B cell (primary cell): ENCODE measurements around the gene MAPK8. TPM values are rescaled to one million over a fixed set of nuclear protein-coding genes. Genes with fewer than 3 reads are reported as not detected.

ENCODE experiments used
- ATAC-seq: fragments of 200-7000 bp; cut with Tn5 transposase; one replicate; pipeline ENCODE4 v1.10.0; 2021; ENCODE audit warnings: low read depth, mild to moderate bottlenecking, moderate number of reproducible peaks, moderate library complexity
- CTCF ChIA-PET: fragments of 350-600 bp; sonication (Branson Sonifier 250); formaldehyde crosslinking; loops from one replicate; lab custom pipeline; 2021; ENCODE audit warnings: antibody characterized with exemption, inconsistent platforms; lab: Charles Lee
- POLR2A ChIA-PET: fragments of 350-600 bp; sonication (Branson Sonifier 250); formaldehyde crosslinking; loops from one replicate; lab custom pipeline; 2021; ENCODE audit warnings: antibody characterized with exemption; lab: Charles Lee
- DNase-seq: peaks from one replicate; pipeline ENCODE4 v3.0.0; 2013
- H2AFZ ChIP-seq: 2 replicates; pipeline ENCODE4 v1.6.1; 2012; ENCODE audit warnings: mild to moderate bottlenecking, low read depth, low read length; ENCODE audit not compliant: insufficient read depth, poor library complexity, severe bottlenecking
- H3K27ac ChIP-seq, 2 donors: 1 replicate in 1 of 2; 2 replicates in 1 of 2; pipeline ENCODE4 v1.5.1; 2012 to 2013; ENCODE audit warnings: low read length in 2 of 2, mild to moderate bottlenecking in 2 of 2, moderate library complexity in 1 of 2
- H3K27me3 ChIP-seq, 4 experiments: fragments of 200-600 bp in 1 of 4; sonication (generic) in 1 of 4; replicated peaks in 1 of 4; 1 replicate in 2 of 4; 2 replicates in 2 of 4; pipeline versions ENCODE4 v1.6.1 to v1.7.0; 2013 to 2016; ENCODE audit warnings: low read length in 3 of 4, mild to moderate bottlenecking in 2 of 4, mixed read lengths in 1 of 4, moderate library complexity in 1 of 4; ENCODE audit not compliant: insufficient read depth in 4 of 4, control insufficient read depth in 3 of 4; ENCODE audit errors: control extremely low read depth in 1 of 4
- H3K36me3 ChIP-seq, 2 experiments: replicated peaks in 1 of 2; 1 replicate in 1 of 2; 2 replicates in 1 of 2; pipeline versions ENCODE4 v1.6.1 to v1.7.1; 2013; ENCODE audit warnings: low read length in 1 of 2; ENCODE audit not compliant: insufficient read depth in 2 of 2, control insufficient read depth in 1 of 2; ENCODE audit errors: control extremely low read depth in 1 of 2, extremely low read depth in 1 of 2
- H3K4me1 ChIP-seq, 2 donors: fragments of 200-600 bp in 1 of 2; sonication (generic) in 1 of 2; 1 replicate in 1 of 2; 2 replicates in 1 of 2; pipeline versions ENCODE4 v1.5.1 to v1.6.1; 2013 to 2017; ENCODE audit warnings: low read length in 2 of 2; ENCODE audit not compliant: control insufficient read depth in 2 of 2, insufficient read depth in 2 of 2
- H3K4me2 ChIP-seq: replicated peaks from 2 replicates; pipeline ENCODE3; 2012; ENCODE audit warnings: mild to moderate bottlenecking, low read depth, low read length; ENCODE audit not compliant: poor library complexity, severe bottlenecking
- H3K4me3 ChIP-seq, 5 experiments: fragments of 200-600 bp in 1 of 5; sonication (generic) in 1 of 5; 1 replicate in 3 of 5; 2 replicates in 2 of 5; pipeline versions ENCODE4 v1.5.1 to v1.7.0; 2011 to 2016; ENCODE audit warnings: low read length in 4 of 5, mild to moderate bottlenecking in 4 of 5, low read depth in 2 of 5, control low read depth in 1 of 5, moderate library complexity in 1 of 5; ENCODE audit not compliant: insufficient read depth in 1 of 5; ENCODE audit errors: control extremely low read depth in 1 of 5, extremely low read depth in 1 of 5
- H3K79me2 ChIP-seq: fragments of 200-600 bp; sonication (generic); one replicate; pipeline ENCODE4 v1.6.0; 2016; ENCODE audit warnings: low read length; ENCODE audit not compliant: control insufficient read depth, insufficient read depth
- H3K9ac ChIP-seq: fragments of 200-600 bp; sonication (generic); 2 replicates; pipeline ENCODE4 v1.6.1; 2017; ENCODE audit warnings: mild to moderate bottlenecking, low read length, moderate library complexity
- H3K9me3 ChIP-seq, 3 donors: one replicate each; pipeline versions ENCODE4 v1.6.1 to v1.7.1; 2013; ENCODE audit warnings: low read length in 2 of 3; ENCODE audit not compliant: control insufficient read depth in 2 of 3, insufficient read depth in 1 of 3; ENCODE audit errors: control extremely low read depth in 1 of 3
- H4K20me1 ChIP-seq: 2 replicates; pipeline ENCODE4 v1.6.0; 2012; ENCODE audit warnings: mild to moderate bottlenecking, low read length; ENCODE audit not compliant: insufficient read depth, control insufficient read depth, poor library complexity, severe bottlenecking
- H3K27ac Mint-ChIP-seq: one replicate; pipeline ENCODE4 v1.8.0; 2021; ENCODE audit warnings: mixed read lengths
- H3K27me3 Mint-ChIP-seq: one replicate; pipeline ENCODE4 v1.8.0; 2021; ENCODE audit warnings: mixed read lengths
- H3K4me1 Mint-ChIP-seq: one replicate; pipeline ENCODE4 v1.8.0; 2021; ENCODE audit warnings: mixed read lengths
- H3K4me3 Mint-ChIP-seq: one replicate; pipeline ENCODE4 v1.8.0; 2021; ENCODE audit warnings: mixed read lengths
- H3K9me3 Mint-ChIP-seq: one replicate; pipeline ENCODE4 v1.8.0; 2022; ENCODE audit warnings: mixed read lengths; ENCODE audit not compliant: insufficient read depth
- EZH2 ChIP-seq: IDR thresholded peaks from 2 replicates; pipeline ENCODE4 v1.6.1; 2012; ENCODE audit warnings: borderline replicate concordance, low read depth, mild to moderate bottlenecking, moderate library complexity, low read length; ENCODE audit not compliant: insufficient read depth, poor library complexity, severe bottlenecking
- WGBS: methylation state at CpG from one replicate; pipeline ENCODE4 v1.1.5; 2013; ENCODE audit warnings: missing lambda C conversion rate; ENCODE audit not compliant: insufficient coverage; 5-methylcytosine and 5-hydroxymethylcytosine counted together
- intact Hi-C: fragments of 100-400 bp; cut with micrococcal nuclease; formaldehyde crosslinking; loops from one replicate; pipeline ENCODE4 v1.10.0; 2022
- polyA plus RNA-seq: library from polyadenylated mRNA; depleted of rRNA; stranded (reverse); fragments of >200 nt; gene quantifications from 2 replicates; pipeline ENCODE4 v1.2.3, GENCODE V29; 2012
- total RNA-seq, 2 donors: library from RNA; stranded (reverse); fragments of 120-200 nt in 1 of 2; gene quantifications; 1 replicate in 1 of 2; 2 replicates in 1 of 2; pipeline versions ENCODE4 v1.2.3 to v1.2.4, GENCODE V29; 2013 to 2022
- TF ChIP-seq, protein P1 (sequence below): fragments of 200-600 bp; IDR thresholded peaks from one replicate; pipeline ENCODE4 v1.8.0; 2022; ENCODE audit warnings: antibody characterized with exemption, mild to moderate bottlenecking

Gene MAPK8
- total and polyA plus RNA-seq, 2 donors (not counting 1 experiment from before 2014, with no cell fraction given): 13.7 to 40.0 TPM

GRCh38 chr10:48468130-48468790 lies 161.8 kb downstream of the MAPK8 start:
- no peak overlapping the region for H3K9ac ChIP-seq
- no peaks in the 10 kb centered on the region for H3K79me2 ChIP-seq
- intact Hi-C loops: no loop called here
- POLR2A ChIA-PET: no interaction called here
- H3K9me3 Mint-ChIP-seq: no peaks in the 10 kb centered on the region
- no peaks in the 10 kb centered on the region for H3K27me3 Mint-ChIP-seq
- CTCF ChIA-PET: interaction anchor here (0.5 kb wide), 1 partner anchor 22 kb away, joined by 4 read pairs; no protein-coding TSS in a partner anchor
- no peak overlapping the region for H3K27ac Mint-ChIP-seq
- H2AFZ ChIP-seq: no peak overlapping the region
- no peak overlapping the region for H3K27ac ChIP-seq
- H3K9me3 ChIP-seq: no peaks in the 10 kb centered on the region
- DNase-seq (no peak), ATAC-seq (no peak)
- no peak overlapping the region for H3K4me2 ChIP-seq
- H3K27me3 ChIP-seq: no peaks in the 10 kb centered on the region
- no peaks in the 10 kb centered on the region for H3K4me1 Mint-ChIP-seq
- no peaks in the 10 kb centered on the region for H4K20me1 ChIP-seq
- no peak overlapping the region for H3K4me3 Mint-ChIP-seq
- no peaks in the 10 kb centered on the region for H3K4me1 ChIP-seq
- no peak overlapping the region for H3K4me3 ChIP-seq
- TF ChIP-seq EZH2: no peak
- TF ChIP-seq, protein P1, sequence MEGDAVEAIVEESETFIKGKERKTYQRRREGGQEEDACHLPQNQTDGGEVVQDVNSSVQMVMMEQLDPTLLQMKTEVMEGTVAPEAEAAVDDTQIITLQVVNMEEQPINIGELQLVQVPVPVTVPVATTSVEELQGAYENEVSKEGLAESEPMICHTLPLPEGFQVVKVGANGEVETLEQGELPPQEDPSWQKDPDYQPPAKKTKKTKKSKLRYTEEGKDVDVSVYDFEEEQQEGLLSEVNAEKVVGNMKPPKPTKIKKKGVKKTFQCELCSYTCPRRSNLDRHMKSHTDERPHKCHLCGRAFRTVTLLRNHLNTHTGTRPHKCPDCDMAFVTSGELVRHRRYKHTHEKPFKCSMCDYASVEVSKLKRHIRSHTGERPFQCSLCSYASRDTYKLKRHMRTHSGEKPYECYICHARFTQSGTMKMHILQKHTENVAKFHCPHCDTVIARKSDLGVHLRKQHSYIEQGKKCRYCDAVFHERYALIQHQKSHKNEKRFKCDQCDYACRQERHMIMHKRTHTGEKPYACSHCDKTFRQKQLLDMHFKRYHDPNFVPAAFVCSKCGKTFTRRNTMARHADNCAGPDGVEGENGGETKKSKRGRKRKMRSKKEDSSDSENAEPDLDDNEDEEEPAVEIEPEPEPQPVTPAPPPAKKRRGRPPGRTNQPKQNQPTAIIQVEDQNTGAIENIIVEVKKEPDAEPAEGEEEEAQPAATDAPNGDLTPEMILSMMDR: no peak
- no peaks in the 10 kb centered on the region for H3K36me3 ChIP-seq
- WGBS: 61% methylated on average over 2 of the region's 3 CpGs

DNA sequence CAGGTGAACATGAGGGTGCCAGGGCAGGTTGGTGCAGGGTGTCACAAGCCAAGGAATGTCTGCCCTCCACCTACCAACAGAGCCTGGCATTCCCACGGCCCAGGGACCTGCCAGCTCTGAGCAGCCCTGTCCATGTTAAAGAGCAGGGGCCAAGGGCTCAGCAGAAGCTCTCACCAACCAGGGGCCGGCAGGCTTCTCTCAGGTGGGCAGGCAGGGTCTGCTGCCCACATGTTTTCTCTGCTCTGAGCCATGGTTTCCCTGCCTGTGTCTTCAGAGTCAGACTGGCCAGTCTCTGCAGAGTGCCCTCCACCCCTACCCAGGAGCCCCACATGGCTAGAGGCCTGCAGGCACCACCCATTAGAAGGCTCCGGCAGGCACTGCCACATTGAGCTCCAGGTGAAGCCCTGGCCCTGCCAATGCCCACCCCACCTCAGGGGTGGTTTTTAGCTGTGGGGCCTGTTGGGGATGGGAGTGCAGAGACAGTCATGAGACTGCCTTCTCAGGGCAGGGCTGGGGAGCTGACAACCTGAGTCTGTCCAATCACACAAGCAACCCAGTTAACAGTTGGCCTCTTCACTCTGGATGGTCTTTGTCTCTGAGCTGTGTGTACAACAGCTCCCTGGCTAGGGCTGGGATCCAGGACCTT lies 162.5 kb downstream of the MAPK8 start:
- 82% methylated on average over 2 of the region's 3 CpGs for WGBS
- no peak overlapping the region for H2AFZ ChIP-seq
- TF ChIP-seq, protein P1: no peak
- TF ChIP-seq EZH2: no peak
- no peak overlapping the region for H3K27ac ChIP-seq
- H4K20me1 ChIP-seq: no peaks in the 10 kb centered on the region
- no peaks in the 10 kb centered on the region for H3K27me3 ChIP-seq
- POLR2A ChIA-PET: no interaction called here
- CTCF ChIA-PET: no interaction called here
- no peak for ATAC-seq
- Mint-ChIP-seq H3K27me3 (no peaks in the 10 kb centered on the region), H3K4me1 (no peaks in the 10 kb centered on the region), H3K9me3 (no peaks in the 10 kb centered on the region), H3K4me3 (no peak overlapping the region), H3K27ac (no peak overlapping the region)
- no peak overlapping the region for H3K4me2 ChIP-seq
- no peak for DNase-seq
- no peak overlapping the region for H3K9ac ChIP-seq
- no peaks in the 10 kb centered on the region for H3K79me2 ChIP-seq
- H3K9me3 ChIP-seq: no peaks in the 10 kb centered on the region
- intact Hi-C loops: no loop called here
- H3K36me3 ChIP-seq: no peaks in the 10 kb centered on the region
- H3K4me3 ChIP-seq: no peak overlapping the region
- no peaks in the 10 kb centered on the region for H3K4me1 ChIP-seq
